Measurements from ENCODE around the gene SIPA1L3.
A peak's percentile ranks its signal among the peaks of the same experiment; 100 is the strongest.

Gene SIPA1L3

DNA sequence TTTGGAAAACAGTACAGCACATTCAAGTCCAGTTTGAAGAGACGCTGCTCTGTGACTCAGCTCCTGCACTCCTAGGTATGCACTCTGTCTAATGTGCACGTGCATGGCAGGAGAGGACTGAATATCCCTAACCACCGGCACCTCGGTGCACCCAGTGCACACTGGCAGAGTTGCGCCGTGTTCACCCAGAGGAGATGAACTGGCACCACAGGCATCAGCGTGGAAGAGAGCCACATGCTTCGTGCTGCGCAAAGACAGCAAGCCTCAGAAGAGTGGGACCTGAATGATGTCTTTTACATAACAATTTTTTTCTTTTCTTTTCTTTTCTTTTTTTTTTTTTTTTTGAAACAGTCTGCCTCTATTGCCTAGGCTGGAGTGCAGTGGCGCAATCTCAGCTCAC is 194.7 kb downstream of the SIPA1L3 start:
- FAIRE-seq (no peak), DNase-seq (ENCODE audit: low spot score) (no peak)

GRCh38 chr19:38105574-38105973 is 198.6 kb downstream of the SIPA1L3 start:
- FAIRE-seq, result no peak
- DNase-seq (ENCODE audit: low spot score), result no peak

DNA sequence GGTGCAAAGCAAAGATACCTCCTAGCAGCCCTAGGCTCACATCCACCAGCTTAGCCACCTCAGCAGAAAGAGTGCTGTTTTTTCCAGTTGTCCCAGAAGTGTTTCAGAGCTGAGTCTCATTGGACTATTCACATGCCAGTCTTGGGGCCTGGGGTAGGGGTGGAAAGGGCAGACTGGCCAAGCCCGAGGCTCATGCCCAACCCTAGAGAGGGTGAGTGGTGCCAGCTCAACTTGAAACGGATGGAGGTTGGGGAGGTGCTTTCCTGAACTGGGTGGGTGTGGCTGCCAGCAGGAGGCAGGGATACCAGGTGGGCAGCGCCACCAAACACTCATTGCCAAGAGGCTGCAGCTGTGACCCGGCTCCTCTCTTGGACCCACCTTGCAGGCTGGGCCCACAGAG is 200.1 kb downstream of the SIPA1L3 start:
- FAIRE-seq, result no peak
- no peak for DNase-seq (ENCODE audit: low spot score)

- peak; percentile 96 for FAIRE-seq
- no peak for DNase-seq (ENCODE audit: low spot score)
These were observed 204.9 kb downstream of the SIPA1L3 start for GRCh38 chr19:38111898-38112297.

- no peak for FAIRE-seq
- DNase-seq (ENCODE audit: low spot score), result no peak
These were observed 207.6 kb downstream of the SIPA1L3 start for GRCh38 chr19:38114651-38115050.

GRCh38 chr19:38115271-38115802 is 208.3 kb downstream of the SIPA1L3 start:
- FAIRE-seq, result no peak

GRCh38 chr19:38118176-38118575 is 211.2 kb downstream of the SIPA1L3 start:
- FAIRE-seq (no peak), DNase-seq (ENCODE audit: low spot score) (no peak)

More at GRCh38 chr19:38115271-38115802, 208.3 kb downstream of the SIPA1L3 start:
- DNase-seq (ENCODE audit: low spot score), result no peak

DNA sequence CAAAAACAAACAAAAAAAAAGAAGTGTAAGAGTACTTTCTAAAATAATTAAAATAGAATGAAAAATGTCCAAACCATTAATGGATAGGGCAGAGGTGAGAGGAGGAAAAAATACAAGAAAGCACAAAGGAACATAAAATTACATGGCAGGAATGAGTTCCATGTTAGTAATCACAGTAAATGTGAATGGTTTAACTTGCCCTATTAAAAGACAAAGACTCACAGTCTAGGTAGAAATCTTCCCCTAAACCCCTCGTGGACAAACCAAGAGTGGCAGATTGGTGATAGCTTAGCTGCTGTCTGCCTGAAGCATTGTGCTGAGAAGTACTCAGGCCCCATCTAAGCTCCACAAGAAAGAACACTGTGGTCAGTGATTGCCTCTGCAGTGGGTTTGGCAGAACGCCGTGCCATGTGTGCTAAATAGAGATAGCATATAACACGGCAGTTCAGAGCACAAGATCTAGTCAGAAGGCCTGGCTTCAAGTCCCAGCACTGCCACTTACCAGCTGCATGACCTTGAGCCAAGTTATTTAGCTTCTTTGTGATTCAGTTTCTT is 213.5 kb downstream of the SIPA1L3 start:
- FAIRE-seq, result no peak
- no peak for DNase-seq (ENCODE audit: low spot score)

- FAIRE-seq, result no peak
- no peak for DNase-seq (ENCODE audit: low spot score)
These were observed 215.5 kb downstream of the SIPA1L3 start for GRCh38 chr19:38122402-38123093.

- DNase-seq (ENCODE audit: low spot score) (no peak), FAIRE-seq (no peak)
These were observed 218.2 kb downstream of the SIPA1L3 start for GRCh38 chr19:38125238-38125637.

DNA sequence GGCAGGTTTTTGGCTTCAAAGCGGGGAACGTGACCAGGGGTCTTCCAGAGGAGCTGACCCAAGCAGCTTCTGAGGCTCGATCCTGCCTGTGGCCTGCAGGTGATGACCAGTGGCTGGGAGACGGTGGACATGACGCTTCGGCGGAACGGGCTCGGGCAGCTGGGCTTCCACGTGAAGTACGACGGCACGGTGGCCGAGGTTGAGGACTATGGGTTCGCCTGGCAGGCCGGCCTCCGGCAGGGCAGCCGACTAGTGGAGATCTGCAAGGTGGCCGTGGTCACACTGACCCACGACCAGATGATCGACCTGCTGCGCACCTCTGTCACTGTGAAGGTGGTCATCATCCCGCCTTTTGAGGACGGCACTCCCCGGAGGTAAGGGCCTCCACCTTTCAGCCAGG is 223.4 kb downstream of the SIPA1L3 start:
- FAIRE-seq, result no peak
- no peak for DNase-seq (ENCODE audit: low spot score)

DNA sequence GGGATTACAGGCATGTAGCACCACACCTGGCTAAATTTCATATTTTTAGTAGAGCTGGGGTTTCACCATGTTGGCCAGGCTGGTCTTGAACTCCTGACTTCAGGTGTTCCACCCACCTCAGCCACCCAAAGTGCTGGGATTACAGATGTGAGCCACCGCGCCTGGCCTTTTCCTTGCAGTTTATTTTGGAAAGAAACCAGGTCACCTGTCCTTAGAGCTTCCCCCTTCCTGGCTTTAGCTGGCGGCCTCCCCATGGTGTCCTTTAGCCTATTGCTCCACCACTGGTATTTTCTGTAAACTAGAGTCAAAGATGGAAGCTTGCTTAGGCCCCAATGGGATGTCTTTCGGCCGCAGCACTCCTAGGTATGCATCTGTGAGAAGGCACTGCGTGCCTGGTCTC is 225.8 kb downstream of the SIPA1L3 start:
- no peak for FAIRE-seq
- no peak for DNase-seq (ENCODE audit: low spot score)

DNA sequence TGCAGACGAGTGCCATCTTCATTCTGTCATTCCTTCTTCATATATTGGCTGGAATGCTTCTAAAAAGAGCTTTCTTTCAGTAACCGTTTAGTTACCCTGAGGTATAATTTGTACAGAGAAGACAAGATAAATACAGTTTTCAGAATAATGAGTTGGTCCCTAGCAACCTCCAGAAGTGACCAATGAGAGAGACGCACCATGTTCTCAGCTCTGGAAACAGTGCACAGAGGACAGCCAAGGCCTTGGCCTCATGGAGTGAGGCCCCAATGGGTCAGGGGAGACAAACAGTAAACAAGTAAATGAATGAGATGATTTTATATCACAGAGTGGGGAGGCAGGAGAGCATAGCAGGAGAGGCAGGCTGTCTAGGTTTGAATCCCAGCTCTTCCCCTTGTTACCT is 226.3 kb downstream of the SIPA1L3 start:
- FAIRE-seq, result no peak

GRCh38 chr19:38134540-38135149 is 227.6 kb downstream of the SIPA1L3 start:
- DNase-seq (ENCODE audit: low spot score) (peak; percentile 55), FAIRE-seq (no peak)

More for the DNA sequence above, 226.3 kb downstream of the SIPA1L3 start:
- no peak for DNase-seq (ENCODE audit: low spot score)

- no peak for FAIRE-seq
- no peak for DNase-seq (ENCODE audit: low spot score)
These were observed 228.4 kb downstream of the SIPA1L3 start for GRCh38 chr19:38135150-38135998.

DNA sequence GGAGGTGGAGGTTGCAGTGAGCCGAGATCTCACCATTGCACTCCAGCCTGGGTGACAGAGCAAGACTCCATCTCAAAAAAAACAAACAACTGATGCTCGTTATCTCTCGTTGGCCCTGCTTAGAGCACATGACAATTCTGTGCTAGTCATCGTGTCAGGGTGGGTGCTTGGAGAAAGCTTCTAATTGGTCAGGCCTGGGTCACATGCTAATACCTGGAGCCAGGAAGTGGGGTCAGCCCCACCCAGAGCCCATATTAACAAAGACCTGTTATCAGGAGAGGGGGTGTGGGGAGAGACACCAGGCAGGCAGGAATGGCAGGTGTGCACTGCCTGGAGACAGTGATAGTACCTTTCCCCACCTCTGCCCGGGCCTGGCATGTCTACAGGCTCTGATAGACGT is 232.1 kb downstream of the SIPA1L3 start:
- FAIRE-seq (no peak), DNase-seq (ENCODE audit: low spot score) (no peak)

GRCh38 chr19:38141108-38141507 is 234.1 kb downstream of the SIPA1L3 start:
- DNase-seq (ENCODE audit: low spot score) (no peak), FAIRE-seq (no peak)

DNA sequence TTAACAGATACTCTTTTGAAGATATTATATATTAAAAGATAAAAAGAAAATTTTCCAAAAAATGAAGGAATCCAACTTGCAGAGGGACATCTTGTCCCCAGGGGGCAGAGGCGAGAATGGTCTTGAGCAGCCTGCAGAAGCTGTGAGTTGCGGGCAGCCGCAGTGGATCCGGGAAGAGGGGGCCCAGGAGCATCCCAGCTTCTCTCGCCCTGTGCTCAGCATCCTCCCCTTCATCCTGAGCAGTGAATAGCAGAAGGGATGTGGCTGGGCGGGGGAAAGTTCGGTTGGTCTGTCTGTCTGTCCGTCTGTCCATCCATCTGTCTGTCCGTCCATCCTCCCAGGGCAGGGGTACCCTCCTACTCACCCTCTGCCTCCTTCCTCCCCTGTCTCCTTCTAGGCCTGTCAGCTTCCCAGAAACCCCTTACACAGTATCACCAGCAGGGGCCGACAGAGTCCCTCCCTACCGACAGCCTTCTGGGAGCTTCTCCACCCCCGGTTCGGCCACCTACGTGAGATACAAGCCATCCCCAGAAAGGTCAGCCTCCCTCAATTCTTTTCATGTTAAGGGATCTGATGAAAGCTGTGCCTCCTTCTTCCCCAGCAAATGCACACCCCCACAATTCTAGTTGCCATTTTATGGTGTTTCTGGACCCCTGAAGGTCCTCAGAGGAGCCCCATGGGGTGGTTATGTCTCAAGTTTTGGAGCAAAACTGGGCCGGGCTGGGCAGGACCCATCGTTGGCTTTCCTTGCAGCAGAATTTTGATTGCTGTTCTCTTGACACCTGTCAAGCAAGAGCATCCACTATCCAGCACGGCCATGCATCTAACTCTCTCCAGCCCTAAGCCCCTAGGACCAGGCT is 235.4 kb downstream of the SIPA1L3 start:
- peak; percentile 69 for DNase-seq (ENCODE audit: low spot score)
- FAIRE-seq, result no peak

DNA sequence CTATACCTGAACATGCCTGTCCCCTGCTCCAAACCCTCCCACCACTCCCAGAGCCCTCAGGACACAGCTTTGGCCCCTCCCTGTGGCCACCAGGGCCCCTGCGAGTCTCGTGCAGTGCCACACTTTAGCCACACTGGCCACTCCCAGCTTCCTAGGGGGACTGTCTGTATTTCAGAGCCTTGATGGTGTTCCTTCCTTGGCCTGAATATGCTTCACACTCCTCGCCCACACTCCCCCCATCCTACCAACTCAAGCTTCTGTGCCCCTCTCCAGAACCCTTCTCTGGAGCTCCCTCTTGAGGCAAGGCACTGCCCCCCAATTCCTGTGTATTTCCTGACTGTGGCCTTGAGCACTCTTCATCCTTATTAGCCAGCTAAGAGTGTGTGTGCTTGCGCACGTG is 236.8 kb downstream of the SIPA1L3 start:
- FAIRE-seq (no peak), DNase-seq (ENCODE audit: low spot score) (no peak)

DNA sequence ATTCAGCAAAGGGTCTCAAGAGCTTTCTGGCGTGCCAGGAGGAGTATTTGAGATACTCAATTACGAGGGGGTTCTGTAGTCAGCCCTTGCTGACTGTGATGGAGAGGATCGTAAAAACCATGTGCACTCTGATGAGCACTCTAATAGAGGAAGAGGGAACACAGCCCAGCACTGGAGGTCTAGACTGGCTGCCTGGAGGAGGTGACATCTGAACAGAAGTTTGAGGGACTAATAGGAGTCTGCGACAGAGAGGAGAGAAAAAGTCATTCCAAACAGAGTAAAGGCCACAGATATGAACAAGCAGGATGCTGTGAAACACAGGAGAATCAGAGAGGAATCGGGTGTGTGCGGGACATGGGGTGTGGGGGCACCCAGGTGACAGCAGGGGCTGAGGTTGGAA is 237.7 kb downstream of the SIPA1L3 start:
- DNase-seq (ENCODE audit: low spot score) (no peak), FAIRE-seq (no peak)

DNA sequence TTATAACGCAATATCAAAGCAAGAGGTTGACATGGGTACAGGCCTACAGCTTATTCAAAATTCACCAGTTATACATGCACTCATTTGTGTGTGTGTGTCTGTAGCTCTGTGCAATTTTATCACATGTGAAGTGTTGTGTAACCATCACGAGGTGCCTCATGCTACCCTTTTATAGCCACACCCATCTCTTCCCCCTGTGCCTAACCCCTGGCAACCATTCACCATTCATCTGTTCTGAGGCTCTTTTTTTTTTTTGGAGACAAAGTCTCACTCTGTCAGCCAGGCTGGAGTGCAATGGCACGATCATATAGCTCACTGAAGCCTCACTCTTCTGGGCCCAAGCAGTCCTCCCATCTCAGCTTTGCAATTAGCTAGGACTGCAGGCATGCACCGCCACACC is 238.6 kb downstream of the SIPA1L3 start:
- no peak for FAIRE-seq
- no peak for DNase-seq (ENCODE audit: low spot score)
